NOMO-1 treated with DMSO at 0.1 percent for 48 hours (cell line): Measurements from ENCODE around the gene SASH1.
"Not testable (repeated sequence)": the region's sequence is repeated elsewhere in the genome, so short reads cannot be mapped to it uniquely, and the experiment has no call there.

Experiments
- DNase-seq: peaks from one replicate; lab custom pipeline; 2025; ENCODE audit not compliant: unreplicated experiment; lab: John Stamatoyannopoulos, UW

SASH1 gene

GRCh38 chr6:148364056-148364824 is 21.6 kb downstream of the SASH1 start:
- peak; percentile 50 for DNase-seq

- peak; percentile 38 for DNase-seq
Measured at GRCh38 chr6:148365041-148365440, 22.4 kb downstream of the SASH1 start.

GRCh38 chr6:148367411-148368024 is 24.9 kb downstream of the SASH1 start:
- peak; percentile 49 for DNase-seq

GRCh38 chr6:148370176-148370575 is 27.5 kb downstream of the SASH1 start:
- no peak for DNase-seq

GRCh38 chr6:148374040-148374774 is 31.6 kb downstream of the SASH1 start:
- DNase-seq = no peak

- DNase-seq = peak; percentile 10
Measured at GRCh38 chr6:148375401-148375800, 32.8 kb downstream of the SASH1 start.

GRCh38 chr6:148379481-148379880 is 36.8 kb downstream of the SASH1 start:
- DNase-seq = no peak

GRCh38 chr6:148379966-148380713 is 37.5 kb downstream of the SASH1 start:
- DNase-seq = no peak

- not testable (repeated sequence) for DNase-seq
Measured at GRCh38 chr6:148382051-148382450, 39.4 kb downstream of the SASH1 start.

- DNase-seq = no peak
Measured at GRCh38 chr6:148382861-148383260, 40.2 kb downstream of the SASH1 start.

GRCh38 chr6:148383658-148384368 is 41.2 kb downstream of the SASH1 start:
- peak; percentile 60 for DNase-seq

GRCh38 chr6:148385379-148385778 is 42.7 kb downstream of the SASH1 start:
- DNase-seq = no peak

- DNase-seq = no peak
Measured at GRCh38 chr6:148388521-148388920, 45.9 kb downstream of the SASH1 start.

GRCh38 chr6:148389086-148389485 is 46.4 kb downstream of the SASH1 start:
- DNase-seq = no peak

- DNase-seq = no peak
Measured at GRCh38 chr6:148389917-148390316, 47.3 kb downstream of the SASH1 start.

- DNase-seq = not testable (repeated sequence)
Measured at GRCh38 chr6:148392127-148392526, 49.5 kb downstream of the SASH1 start.

GRCh38 chr6:148392671-148393070 is 50.0 kb downstream of the SASH1 start:
- DNase-seq = no peak

- DNase-seq = no peak
Measured at GRCh38 chr6:148395583-148396101, 53.0 kb downstream of the SASH1 start.

GRCh38 chr6:148396411-148396810 is 53.8 kb downstream of the SASH1 start:
- DNase-seq = no peak

- DNase-seq = no peak
Measured at GRCh38 chr6:148396926-148397325, 54.3 kb downstream of the SASH1 start.
